Measurements from ENCODE around the gene ACOT8. TPM values are rescaled to one million over a fixed set of nuclear protein-coding genes. Genes with fewer than 3 reads are reported as not detected.

ACOT8 gene
- total RNA-seq, 1 donor from 2014 or later, result 29.4 TPM

GRCh38 chr20:45861221-45862075 is 4.3 kb upstream of the ACOT8 start:
- DNase-seq (ENCODE audit: missing footprints) (no peak), ATAC-seq (no peak)
- intact Hi-C loops (cut with DNase I), result no loop called here

GRCh38 chr20:45860560-45861220 is 3.5 kb upstream of the ACOT8 start:
- DNase-seq (ENCODE audit: missing footprints) (no peak), ATAC-seq (no peak)
- intact Hi-C loops (cut with DNase I), result no loop called here

GRCh38 chr20:45859916-45860315 is 2.7 kb upstream of the ACOT8 start:
- ATAC-seq (no peak), DNase-seq (ENCODE audit: missing footprints) (no peak)
- intact Hi-C loops (cut with DNase I), result no loop called here

GRCh38 chr20:45857882-45858216 is 657 bp upstream of the ACOT8 start:
- DNase-seq (ENCODE audit: missing footprints) (no peak), ATAC-seq (no peak)
- intact Hi-C loops (cut with DNase I), result no loop called here

GRCh38 chr20:45853484-45853883 is 3.7 kb downstream of the ACOT8 start:
- ATAC-seq (no peak), DNase-seq (ENCODE audit: missing footprints) (no peak)
- intact Hi-C loops (cut with DNase I), result no loop called here

GRCh38 chr20:45852326-45852725 is 4.9 kb downstream of the ACOT8 start:
- no peak for ATAC-seq
- intact Hi-C loops (cut with DNase I), result no loop called here
- no peak for DNase-seq (ENCODE audit: missing footprints)

DNA sequence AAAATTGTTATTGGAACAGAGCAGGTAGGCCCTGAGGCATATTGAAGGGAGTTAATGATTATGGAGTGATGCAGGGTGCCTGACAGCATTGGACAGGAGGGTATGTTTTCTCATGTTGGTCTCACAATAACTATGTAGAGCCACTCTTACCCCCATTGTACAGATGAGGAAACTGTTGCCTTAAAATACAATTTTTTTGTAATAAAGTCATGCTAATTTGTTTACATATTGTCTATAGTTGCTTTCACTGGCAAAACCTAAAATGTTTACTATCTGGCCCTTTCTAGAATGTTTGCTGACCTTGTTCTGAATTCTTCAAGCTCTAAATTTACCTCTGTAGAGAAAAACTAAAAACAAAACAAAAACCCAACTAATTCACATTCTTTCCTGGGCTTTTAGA is 5.7 kb downstream of the ACOT8 start:
- intact Hi-C loops (cut with DNase I), result no loop called here
- ATAC-seq (no peak), DNase-seq (ENCODE audit: missing footprints) (no peak)

- peak; percentile 55 for ATAC-seq
- intact Hi-C loops (cut with DNase I), result no loop called here
These were observed 6.3 kb downstream of the ACOT8 start for GRCh38 chr20:45850926-45851325.

GRCh38 chr20:45850238-45850637 is 7.0 kb downstream of the ACOT8 start:
- intact Hi-C loops (cut with DNase I), result no loop called here
- no peak for DNase-seq (ENCODE audit: missing footprints)
- no peak for ATAC-seq

More at GRCh38 chr20:45850926-45851325, 6.3 kb downstream of the ACOT8 start:
- DNase-seq (ENCODE audit: missing footprints), result no peak

DNA sequence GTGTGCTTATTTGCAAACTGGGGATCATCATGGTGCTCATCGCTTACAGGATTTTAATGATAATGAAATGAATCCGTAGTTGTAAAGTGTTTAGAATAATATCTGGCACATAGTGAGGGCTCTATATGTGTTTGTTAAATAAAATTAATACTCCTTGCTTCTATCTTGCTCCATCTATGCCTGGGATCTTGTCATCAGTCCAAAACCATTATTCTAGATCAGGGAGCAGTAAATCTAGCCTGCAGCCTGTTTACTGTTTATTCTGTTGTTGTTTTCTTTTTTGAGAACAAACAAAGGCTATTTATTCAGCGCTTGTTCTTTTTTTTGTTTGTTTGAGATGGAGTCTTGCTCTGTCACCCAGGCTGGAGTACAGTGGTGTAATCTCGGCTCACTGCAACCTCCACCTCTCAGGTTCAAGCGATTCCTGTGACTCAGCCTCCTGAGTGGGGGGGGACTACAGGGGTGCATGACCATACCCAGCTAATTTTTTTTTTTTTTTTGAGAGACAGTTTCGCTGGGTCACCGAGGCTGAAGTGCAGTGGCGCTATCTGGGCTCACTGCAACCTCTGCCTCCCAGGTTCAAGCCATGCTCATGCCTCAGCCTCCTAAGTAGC is 8.1 kb downstream of the ACOT8 start:
- DNase-seq (ENCODE audit: missing footprints), result no peak
- intact Hi-C loops (cut with DNase I), result no loop called here
- no peak for ATAC-seq

GRCh38 chr20:45848421-45848820 is 8.8 kb downstream of the ACOT8 start:
- no peak for DNase-seq (ENCODE audit: missing footprints)
- intact Hi-C loops (cut with DNase I), result no loop called here
- no peak for ATAC-seq

DNA sequence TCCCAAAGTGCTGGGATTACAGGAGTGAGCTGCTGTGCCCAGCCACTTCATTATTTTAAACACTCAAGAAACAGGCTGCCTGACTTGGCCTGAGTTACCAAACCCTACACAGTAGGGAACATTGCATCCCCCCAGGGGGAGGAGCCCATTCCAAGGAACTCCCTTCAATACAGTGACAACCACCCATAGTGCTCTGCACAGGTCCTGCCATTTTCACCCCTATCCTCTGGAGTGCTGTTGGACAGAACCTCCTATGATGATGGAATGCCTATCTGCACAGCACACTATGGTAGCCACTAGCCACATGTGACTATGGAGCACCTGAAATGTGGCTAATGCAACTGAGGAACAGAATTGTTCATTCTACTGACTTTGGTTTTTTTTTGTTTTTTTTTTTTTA is 11.7 kb downstream of the ACOT8 start:
- intact Hi-C loops (cut with DNase I), result no loop called here
- no peak for DNase-seq (ENCODE audit: missing footprints)
- no peak for ATAC-seq

DNA sequence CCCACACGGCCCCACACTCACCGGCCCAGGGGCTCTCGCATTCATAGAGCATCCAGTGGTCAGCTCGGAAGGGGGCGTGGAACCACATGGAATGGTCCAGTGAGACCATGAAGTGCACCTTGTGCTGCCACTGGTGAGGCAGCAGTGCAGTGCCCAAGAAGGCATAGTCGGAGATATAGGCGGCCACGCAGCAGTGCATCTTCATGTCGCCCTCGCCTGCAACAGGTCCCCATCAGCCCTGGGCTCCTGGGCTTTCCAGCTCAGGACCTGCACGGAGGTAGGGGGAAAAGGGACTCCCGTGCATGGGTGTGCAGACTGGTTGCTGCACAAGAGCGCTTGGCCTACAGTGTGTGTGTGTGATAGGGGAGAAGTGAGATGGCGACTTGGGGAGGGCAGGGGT is 13.7 kb downstream of the ACOT8 start:
- ATAC-seq, result no peak
- intact Hi-C loops (cut with DNase I), result no loop called here
- DNase-seq (ENCODE audit: missing footprints), result no peak

GRCh38 chr20:45842169-45842812 is 14.9 kb downstream of the ACOT8 start:
- intact Hi-C loops (cut with DNase I), result no loop called here
- ATAC-seq, result peak; percentile 35
- DNase-seq (ENCODE audit: missing footprints), result no peak

GRCh38 chr20:45841407-45842129 is 15.6 kb downstream of the ACOT8 start:
- intact Hi-C loops (cut with DNase I), result no loop called here
- DNase-seq (ENCODE audit: missing footprints), result no peak
- no peak for ATAC-seq

DNA sequence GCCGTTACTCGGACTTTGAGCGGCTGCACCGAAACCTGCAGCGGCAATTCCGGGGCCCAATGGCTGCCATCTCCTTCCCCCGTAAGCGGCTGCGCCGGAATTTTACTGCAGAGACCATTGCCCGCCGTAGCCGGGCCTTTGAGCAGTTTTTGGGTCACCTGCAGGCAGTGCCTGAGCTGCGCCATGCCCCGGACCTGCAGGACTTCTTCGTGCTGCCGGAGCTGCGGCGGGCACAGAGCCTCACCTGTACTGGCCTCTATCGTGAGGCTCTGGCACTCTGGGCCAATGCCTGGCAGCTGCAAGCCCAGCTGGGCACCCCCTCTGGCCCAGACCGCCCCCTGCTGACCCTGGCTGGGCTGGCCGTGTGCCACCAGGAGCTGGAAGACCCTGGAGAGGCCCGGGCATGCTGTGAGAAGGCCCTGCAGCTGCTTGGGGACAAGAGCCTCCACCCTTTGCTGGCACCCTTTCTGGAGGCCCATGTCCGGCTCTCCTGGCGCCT is 16.4 kb downstream of the ACOT8 start:
- ATAC-seq (no peak), DNase-seq (ENCODE audit: missing footprints) (no peak)
- intact Hi-C loops (cut with DNase I), result no loop called here

GRCh38 chr20:45836841-45837240 is 20.4 kb downstream of the ACOT8 start:
- DNase-seq (ENCODE audit: missing footprints) (no peak), ATAC-seq (no peak)
- intact Hi-C loops (cut with DNase I), result no loop called here

DNA sequence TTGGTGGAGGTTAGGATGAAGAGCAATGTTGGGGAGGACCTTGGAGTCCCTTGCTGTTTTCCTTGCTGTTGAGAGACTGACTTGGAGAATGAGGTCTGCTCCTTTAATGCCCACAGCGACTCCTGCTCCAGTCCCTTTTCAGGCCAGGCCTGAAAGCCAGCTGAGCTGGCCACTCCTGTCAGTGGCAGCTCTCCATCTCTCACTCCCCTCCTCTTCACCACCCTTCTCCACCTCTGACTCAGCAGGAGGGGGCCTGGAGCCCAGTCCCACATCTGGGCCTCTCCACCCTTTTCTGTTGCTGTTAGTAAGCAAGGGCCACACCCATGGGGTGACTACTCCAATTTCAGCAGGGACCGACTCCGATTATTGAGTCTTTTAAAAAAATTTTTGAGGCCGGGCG is 21.4 kb downstream of the ACOT8 start:
- peak; percentile 76 for DNase-seq (ENCODE audit: missing footprints)
- intact Hi-C loops (cut with DNase I), result loop anchor here (2.0 kb wide), 2 partner anchors 45 to 99 kb away; partner anchors contain the start of genes PCIF1 and ZSWIM1
- peak; percentile 43 for ATAC-seq

- DNase-seq (ENCODE audit: missing footprints), result no peak
- intact Hi-C loops (cut with DNase I), result loop anchor here (2.0 kb wide), 2 partner anchors 45 to 99 kb away; partner anchors contain the start of genes PCIF1 and ZSWIM1
- ATAC-seq, result no peak
These were observed 21.8 kb downstream of the ACOT8 start for GRCh38 chr20:45835329-45835765.

Data from Right ventricle myocardium inferior (tissue), 1 donor.